DOHH2 (cell line): Measurements from ENCODE around the gene ANO6.

Source experiments
- H3F3A ChIP-seq: fragments of 200-600 bp; sonication (generic), shearing (Covaris generic); 2 replicates; pipeline ENCODE4 v1.6.0; 2016; ENCODE audit warnings: antibody characterized with exemption, mild to moderate bottlenecking; ENCODE audit not compliant: control insufficient read depth, insufficient read depth
- H3K27ac ChIP-seq: fragments of 200-600 bp; sonication (generic); 2 replicates; pipeline ENCODE4 v1.5.1; 2014; ENCODE audit warnings: low read depth, mild to moderate bottlenecking, low read length, moderate library complexity
- H3K27me3 ChIP-seq: fragments of 200-600 bp; sonication (generic); 2 replicates; pipeline ENCODE4 v1.6.1; 2014; ENCODE audit warnings: mild to moderate bottlenecking, low read length, mixed read lengths; ENCODE audit not compliant: control insufficient read depth
- H3K36me3 ChIP-seq: fragments of 200-600 bp; sonication (generic); 2 replicates; pipeline ENCODE4 v1.6.1; 2014; ENCODE audit warnings: mild to moderate bottlenecking, low read length, moderate library complexity, mixed read lengths; ENCODE audit not compliant: control insufficient read depth
- H3K4me1 ChIP-seq: fragments of 200-600 bp; sonication (generic); 2 replicates; pipeline ENCODE4 v1.6.1; 2014; ENCODE audit warnings: mild to moderate bottlenecking, low read length, mixed read lengths; ENCODE audit not compliant: control insufficient read depth
- H3K4me2 ChIP-seq: fragments of 200-600 bp; sonication (generic); 2 replicates; pipeline ENCODE4 v1.6.0; 2014; ENCODE audit warnings: mild to moderate bottlenecking, low read length, moderate library complexity
- H3K4me3 ChIP-seq: fragments of 200-600 bp; sonication (generic); 2 replicates; pipeline ENCODE4 v1.5.1; 2014; ENCODE audit warnings: mild to moderate bottlenecking, low read length, mixed read lengths
- H3K79me2 ChIP-seq: fragments of 200-600 bp; sonication (generic); 2 replicates; pipeline ENCODE4 v1.6.1; 2014; ENCODE audit warnings: mild to moderate bottlenecking, low read length, mixed read lengths; ENCODE audit not compliant: control insufficient read depth
- H3K9me2 ChIP-seq: fragments of 200-600 bp; sonication (generic); replicated peaks from 2 replicates; pipeline ENCODE4 v1.6.1; 2014; ENCODE audit warnings: mild to moderate bottlenecking, low read length, mixed read lengths; ENCODE audit not compliant: control insufficient read depth
- H3K9me3 ChIP-seq: fragments of 200-600 bp; sonication (generic); 2 replicates; pipeline ENCODE4 v1.6.1; 2014; ENCODE audit warnings: antibody characterized with exemption, low read length, mixed read lengths; ENCODE audit not compliant: control insufficient read depth, insufficient read depth
- H4K20me1 ChIP-seq: fragments of 200-600 bp; sonication (generic); 2 replicates; pipeline ENCODE4 v1.6.0; 2014; ENCODE audit warnings: low read depth, mild to moderate bottlenecking, antibody characterized with exemption, low read length, moderate library complexity; ENCODE audit not compliant: control insufficient read depth, insufficient read depth
- EZH2phosphoT487 ChIP-seq: fragments of 200-600 bp; sonication (generic); IDR thresholded peaks from 2 replicates; pipeline ENCODE4 v1.6.1; 2017; ENCODE audit warnings: borderline replicate concordance, mild to moderate bottlenecking, antibody characterized with exemption, low read length, moderate library complexity, mixed read lengths
- TF ChIP-seq, protein P1 (sequence below): fragments of 200-600 bp; sonication (generic); IDR thresholded peaks from one replicate; pipeline ENCODE4 v1.5.1; 2014; ENCODE audit warnings: antibody characterized with exemption, mild to moderate bottlenecking, low read depth, low read length; ENCODE audit not compliant: poor library complexity, severe bottlenecking

Gene ANO6

DNA sequence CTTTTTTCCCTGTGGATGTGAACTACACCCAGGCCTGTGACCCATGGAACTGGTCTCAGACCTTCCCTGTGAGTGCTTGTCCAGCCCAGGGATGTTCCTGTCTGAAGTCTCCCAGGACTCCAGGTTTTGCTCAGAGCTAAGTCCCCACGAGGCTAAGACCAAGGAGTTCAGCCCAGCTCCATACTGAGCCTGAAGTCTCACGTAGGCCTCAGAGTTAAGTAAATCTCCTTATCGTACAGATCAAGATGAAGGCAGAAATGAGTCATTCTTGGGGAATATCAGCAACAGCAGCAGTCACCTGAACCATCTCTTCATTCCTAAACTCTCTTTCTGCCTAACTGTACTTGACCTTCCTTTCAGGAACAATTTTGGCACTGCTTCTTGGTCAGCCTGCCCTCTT lies 139.8 kb downstream of the ANO6 start:
- Histone ChIP-seq H3K9me3 (no peaks in the 10 kb centered on the region), H3K4me3 (no peak overlapping the region), H3K4me1 (peaks cover 9% of the 10 kb centered on the region), H3K36me3 (peaks cover 25% of the 10 kb centered on the region), H3K79me2 (no peaks in the 10 kb centered on the region), H3K27me3 (no peaks in the 10 kb centered on the region), H3K9me2 (no peaks in the 10 kb centered on the region), H3K27ac (no peak overlapping the region), H3F3A (no peaks in the 10 kb centered on the region), H3K4me2 (no peak overlapping the region), H4K20me1 (no peaks in the 10 kb centered on the region)
- no peak for TF ChIP-seq EZH2phosphoT487
- TF ChIP-seq, protein P1, sequence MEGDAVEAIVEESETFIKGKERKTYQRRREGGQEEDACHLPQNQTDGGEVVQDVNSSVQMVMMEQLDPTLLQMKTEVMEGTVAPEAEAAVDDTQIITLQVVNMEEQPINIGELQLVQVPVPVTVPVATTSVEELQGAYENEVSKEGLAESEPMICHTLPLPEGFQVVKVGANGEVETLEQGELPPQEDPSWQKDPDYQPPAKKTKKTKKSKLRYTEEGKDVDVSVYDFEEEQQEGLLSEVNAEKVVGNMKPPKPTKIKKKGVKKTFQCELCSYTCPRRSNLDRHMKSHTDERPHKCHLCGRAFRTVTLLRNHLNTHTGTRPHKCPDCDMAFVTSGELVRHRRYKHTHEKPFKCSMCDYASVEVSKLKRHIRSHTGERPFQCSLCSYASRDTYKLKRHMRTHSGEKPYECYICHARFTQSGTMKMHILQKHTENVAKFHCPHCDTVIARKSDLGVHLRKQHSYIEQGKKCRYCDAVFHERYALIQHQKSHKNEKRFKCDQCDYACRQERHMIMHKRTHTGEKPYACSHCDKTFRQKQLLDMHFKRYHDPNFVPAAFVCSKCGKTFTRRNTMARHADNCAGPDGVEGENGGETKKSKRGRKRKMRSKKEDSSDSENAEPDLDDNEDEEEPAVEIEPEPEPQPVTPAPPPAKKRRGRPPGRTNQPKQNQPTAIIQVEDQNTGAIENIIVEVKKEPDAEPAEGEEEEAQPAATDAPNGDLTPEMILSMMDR, result no peak

DNA sequence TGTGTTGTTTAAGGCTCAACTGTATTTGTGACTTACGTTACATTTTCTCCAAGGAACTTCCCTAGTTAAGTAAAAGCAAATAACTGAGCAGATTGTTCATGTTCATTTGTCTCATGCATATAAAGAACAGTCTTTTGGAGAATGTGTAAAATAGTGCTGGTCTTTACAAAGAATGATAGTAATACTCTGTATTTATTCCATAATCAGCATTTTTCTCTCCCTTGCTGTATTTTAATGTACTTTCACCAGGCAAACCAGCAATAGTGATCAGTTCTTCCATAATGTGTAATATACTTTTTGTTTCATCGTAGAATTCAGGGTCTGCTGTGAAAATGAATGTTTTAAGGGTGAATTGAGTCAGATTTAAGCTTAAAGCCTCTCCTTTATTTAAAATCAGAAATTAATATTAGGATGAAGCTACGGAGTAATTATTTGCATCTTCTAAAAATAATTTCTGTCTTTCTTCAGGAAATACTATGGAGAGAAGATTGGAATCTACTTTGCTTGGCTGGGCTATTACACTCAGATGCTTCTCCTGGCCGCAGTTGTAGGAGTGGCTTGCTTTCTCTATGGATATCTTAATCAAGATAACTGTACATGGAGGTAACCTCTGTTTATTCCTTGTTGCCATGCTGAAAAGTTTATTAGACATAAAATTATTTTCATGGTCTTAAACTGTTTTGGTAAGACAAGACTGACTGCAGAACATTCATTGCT lies 141.1 kb downstream of the ANO6 start:
- H3K9me2 ChIP-seq, result no peaks in the 10 kb centered on the region
- no peaks in the 10 kb centered on the region for H3F3A ChIP-seq
- TF ChIP-seq, protein P1, result no peak
- no peak for TF ChIP-seq EZH2phosphoT487
- peaks cover 9% of the 10 kb centered on the region for H3K4me1 ChIP-seq
- H3K27me3 ChIP-seq, result no peaks in the 10 kb centered on the region
- H3K27ac ChIP-seq, result no peak overlapping the region
- H3K9me3 ChIP-seq, result peaks cover 8% of the 10 kb centered on the region; the same call in 1 of the 2 replicates
- no peak overlapping the region for H3K4me3 ChIP-seq
- H3K36me3 ChIP-seq, result peaks cover 21% of the 10 kb centered on the region
- H3K79me2 ChIP-seq, result no peaks in the 10 kb centered on the region
- no peaks in the 10 kb centered on the region for H4K20me1 ChIP-seq
- no peak overlapping the region for H3K4me2 ChIP-seq

DNA sequence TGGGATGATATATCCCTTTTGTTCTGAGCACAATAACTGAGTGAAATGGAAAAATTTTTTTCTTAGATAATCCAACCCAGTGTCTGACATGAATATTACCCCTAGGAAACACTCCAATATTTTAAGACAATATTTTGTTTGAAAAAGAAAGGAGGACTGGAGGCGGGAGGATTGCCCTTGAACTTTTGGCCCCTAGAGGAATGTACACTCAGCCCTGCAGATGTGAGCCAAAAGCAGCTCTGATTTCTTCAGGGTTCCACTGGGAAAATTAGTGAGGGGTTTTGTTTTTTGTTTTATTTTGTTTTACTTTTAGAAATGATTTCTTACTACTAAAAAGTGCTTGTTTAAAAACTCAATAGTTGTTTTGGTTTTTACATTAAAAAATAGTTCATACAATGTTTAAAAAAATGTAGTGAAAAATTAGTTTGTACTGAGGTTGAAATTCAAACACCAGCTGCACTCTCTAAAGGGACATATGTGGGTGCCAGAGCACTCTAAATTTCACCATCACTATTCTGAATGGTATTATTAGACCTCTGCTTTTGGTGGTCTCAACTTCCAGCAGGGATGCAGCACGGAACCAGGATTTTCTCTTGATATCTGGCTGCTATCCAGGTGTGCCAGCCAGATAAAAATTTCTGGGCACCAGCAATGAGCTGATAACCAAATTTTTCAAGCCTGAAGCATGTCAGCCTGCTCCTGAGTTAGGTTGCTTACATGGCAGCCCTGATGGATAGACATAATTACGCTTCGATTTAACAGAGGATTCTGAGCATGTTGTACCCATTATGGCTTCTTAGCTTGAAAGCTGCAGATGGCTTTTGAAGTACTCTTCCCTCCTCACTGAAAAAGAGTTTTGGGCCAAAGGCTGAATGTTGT lies 141.9 kb downstream of the ANO6 start:
- no peak for TF ChIP-seq EZH2phosphoT487
- Histone ChIP-seq H3K36me3 (peaks cover 21% of the 10 kb centered on the region), H3K9me2 (no peaks in the 10 kb centered on the region)

More for the DNA sequence above, 141.9 kb downstream of the ANO6 start:
- Histone ChIP-seq H3K4me1 (peaks cover 9% of the 10 kb centered on the region), H3K9me3 (peaks cover 11% of the 10 kb centered on the region; the same call in 1 of the 2 replicates), H3K79me2 (no peaks in the 10 kb centered on the region), H3K27ac (no peak overlapping the region), H3F3A (no peaks in the 10 kb centered on the region), H3K4me2 (no peak overlapping the region), H4K20me1 (no peaks in the 10 kb centered on the region), H3K27me3 (no peaks in the 10 kb centered on the region), H3K4me3 (no peak overlapping the region)
